Measurements from ENCODE around the gene CNN2. TPM values are rescaled to one million over a fixed set of nuclear protein-coding genes. Genes with fewer than 3 reads are reported as not detected.
"Not testable (repeated sequence)": the region's sequence is repeated elsewhere in the genome, so short reads cannot be mapped to it uniquely, and the experiment has no call there.

Gene CNN2
- total RNA-seq, 4 donors from 2014 or later: 60.7 to 88.2 (median 82.2) TPM

- 2 to 3% methylated on average over 46 of the region's 60 CpGs for WGBS, 2 donors
- Histone ChIP-seq H3K9me3 (no peaks in the 10 kb centered on the region), H3K4me3 (replicated peaks in 1 of 3) (peak overlapping the region; percentile 86 to 92 (median 87)), H3K4me1 (peaks cover 43 to 63% of the 10 kb centered on the region in 2 donors), H3K27me3 (no peaks in the 10 kb centered on the region), H3K27ac (peak overlapping the region; percentile 45 to 94 (median 93)), H3K36me3 (no peaks in the 10 kb centered on the region)
- intact Hi-C loops (cut with DNase I): loop anchor here (5.0 kb wide), 1 partner anchor 72 kb away; no protein-coding TSS in a partner anchor
- TF ChIP-seq CTCF (IDR thresholded peaks at IDR 0.05) (no peak), POLR2A (IDR thresholded peaks at IDR 0.05) (no peak)
- peak in 1 of 2 donors; percentile 36 for DNase-seq
These were observed 6.2 kb upstream of the CNN2 start for GRCh38 chr19:1019980-1020867.

GRCh38 chr19:1020868-1021425 is 5.5 kb upstream of the CNN2 start, which contains the start of gene TMEM259:
Gene TMEM259, minus strand, starts transcription at chr19:1021123. Its CDS starts 127 bp downstream, at chr19:1020996.
- intact Hi-C loops (cut with DNase I): loop anchor here (5.0 kb wide), 1 partner anchor 71 kb away; no protein-coding TSS in a partner anchor
- no peaks in the 10 kb centered on the region for H3K9me3 ChIP-seq
- H3K27ac ChIP-seq: peak within 1 kb of the TSS; percentile 93 to 94 (median 94)
- peaks cover 43 to 64% of the 10 kb centered on the region in 2 donors for H3K4me1 ChIP-seq
- TF ChIP-seq POLR2A (IDR thresholded peaks at IDR 0.05) (peak in 1 of 2 donors; percentile 73), CTCF (IDR thresholded peaks at IDR 0.05) (no peak)
- H3K36me3 ChIP-seq: no peaks in the 10 kb centered on the region
- 1 to 3% methylated on average over 14 to 15 of the region's 68 CpGs for WGBS, 2 donors
- H3K27me3 ChIP-seq: no peaks in the 10 kb centered on the region
- peak; percentile 98 to 99 for DNase-seq
- peak within 1 kb of the TSS; percentile 86 to 92 (median 87) for H3K4me3 ChIP-seq (replicated peaks in 1 of 3)

- intact Hi-C loops (cut with DNase I): loop anchor here (5.0 kb wide), 1 partner anchor 68 kb away; no protein-coding TSS in a partner anchor
- not testable (repeated sequence) for DNase-seq; H3K27me3 ChIP-seq; H3K4me3 ChIP-seq (replicated peaks in 1 of 3); H3K36me3 ChIP-seq; H3K9me3 ChIP-seq
- 84 to 89% methylated on average over 5 of the region's 5 CpGs for WGBS, 2 donors
- Histone ChIP-seq H3K27ac (peak overlapping the region in 2 of 3 donors; percentile 93 to 94), H3K4me1 (peaks cover 38 to 56% of the 10 kb centered on the region in 2 donors)
These were observed 2.6 kb upstream of the CNN2 start for GRCh38 chr19:1023883-1024188.

GRCh38 chr19:1025080-1025479 is 1.3 kb upstream of the CNN2 start:
- DNase-seq; H3K27ac ChIP-seq; H3K36me3 ChIP-seq; H3K9me3 ChIP-seq; intact Hi-C loops (cut with DNase I); H3K4me3 ChIP-seq (replicated peaks in 1 of 3); H3K27me3 ChIP-seq: not testable (repeated sequence)
- 94 to 95% methylated on average over 6 of the region's 6 CpGs for WGBS, 2 donors
- peaks cover 28 to 53% of the 10 kb centered on the region in 2 donors for H3K4me1 ChIP-seq

GRCh38 chr19:1026783-1027649 is 608 bp downstream of the CNN2 start:
- intact Hi-C loops (cut with DNase I): no loop called here
- WGBS, 2 donors: 2 to 6% methylated on average over 16 to 19 of the region's 36 CpGs
- H3K27ac ChIP-seq: peak overlapping the region; percentile 88 to 96 (median 92)
- no peak for TF ChIP-seq CTCF (IDR thresholded peaks at IDR 0.05)
- no peak for TF ChIP-seq POLR2A (IDR thresholded peaks at IDR 0.05)
- no peaks in the 10 kb centered on the region for H3K9me3 ChIP-seq
- peak overlapping the region; percentile 84 to 91 (median 86) for H3K4me3 ChIP-seq (replicated peaks in 1 of 3)
- no peaks in the 10 kb centered on the region for H3K27me3 ChIP-seq
- peak; percentile 60 to 71 for DNase-seq
- H3K36me3 ChIP-seq: peaks cover 3 to 4% of the 10 kb centered on the region in 2 donors
- H3K4me1 ChIP-seq: peaks cover 24 to 49% of the 10 kb centered on the region in 2 donors

All from thyroid gland (tissue), 4 donors.